ENCODE data around the gene NEK1.
A peak's percentile ranks its signal among the peaks of the same experiment; 100 is the strongest.
"Not testable (repeated sequence)": the region's sequence is repeated elsewhere in the genome, so short reads cannot be mapped to it uniquely, and the experiment has no call there.

NEK1 gene

GRCh38 chr4:169530048-169530447 lies 82.3 kb downstream of the NEK1 start:
- TF ChIP-seq POLR2AphosphoS5 (IDR thresholded peaks at IDR 0.05; ENCODE audit: low read depth, low read length) (no peak), POLR2A (IDR thresholded peaks at IDR 0.05; ENCODE audit: low read depth, low read length) (no peak), TAF1 (IDR thresholded peaks at IDR 0.05; ENCODE audit: borderline replicate concordance, low read depth, low read length) (no peak)
- no peak for DNase-seq (ENCODE audit: insufficient read length)
- no peak for FAIRE-seq

DNA sequence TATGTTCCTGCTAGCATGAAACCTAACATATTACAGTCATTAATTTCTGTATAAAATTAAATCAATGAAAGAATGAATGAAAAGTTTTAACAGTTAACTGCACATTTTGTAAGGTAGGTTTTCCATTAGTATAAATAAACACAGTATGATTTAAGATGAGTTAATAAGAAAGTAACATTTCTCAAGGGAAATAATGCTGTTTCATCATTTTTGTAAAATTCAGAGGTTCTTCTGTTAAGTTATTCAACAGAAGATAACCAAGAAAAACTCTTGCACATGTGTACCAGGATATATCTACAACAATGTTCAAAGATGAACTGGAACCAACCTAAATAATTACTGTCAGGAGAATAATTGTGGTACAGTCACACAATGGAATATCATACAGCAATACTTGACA lies 88.6 kb downstream of the NEK1 start:
- no peak for FAIRE-seq

DNA sequence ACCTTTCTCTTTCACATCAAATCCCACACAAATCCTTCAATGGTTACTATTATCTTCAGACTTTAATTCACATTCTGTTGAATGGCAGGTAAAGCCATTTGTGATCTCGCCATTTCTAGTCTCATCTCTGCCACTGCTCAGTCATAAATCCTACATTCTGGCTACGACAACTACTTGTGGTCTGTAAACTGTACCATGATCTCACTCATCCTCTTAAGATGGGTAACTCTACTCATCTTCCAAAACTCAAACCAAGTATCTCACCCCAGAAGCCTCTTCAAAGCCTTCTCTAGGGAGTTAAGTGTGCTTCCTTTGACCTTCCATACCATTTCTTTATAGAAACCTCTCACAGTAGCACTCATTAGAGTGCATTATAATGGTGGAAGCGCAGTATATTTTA lies 101.8 kb downstream of the NEK1 start:
- TF ChIP-seq POLR2AphosphoS5 (IDR thresholded peaks at IDR 0.05; ENCODE audit: low read depth, low read length): no peak
- no peak for TF ChIP-seq POLR2A (IDR thresholded peaks at IDR 0.05; ENCODE audit: low read depth, low read length)
- no peak for TF ChIP-seq TAF1 (IDR thresholded peaks at IDR 0.05; ENCODE audit: borderline replicate concordance, low read depth, low read length)
- DNase-seq (ENCODE audit: insufficient read length) (no peak), FAIRE-seq (peak; percentile 14)

More for the DNA sequence above, 88.6 kb downstream of the NEK1 start:
- TF ChIP-seq POLR2A (IDR thresholded peaks at IDR 0.05; ENCODE audit: low read depth, low read length) (no peak), POLR2AphosphoS5 (IDR thresholded peaks at IDR 0.05; ENCODE audit: low read depth, low read length) (no peak), TAF1 (IDR thresholded peaks at IDR 0.05; ENCODE audit: borderline replicate concordance, low read depth, low read length) (no peak)
- no peak for DNase-seq (ENCODE audit: insufficient read length)

GRCh38 chr4:169506903-169507302 lies 105.5 kb downstream of the NEK1 start:
- TF ChIP-seq POLR2AphosphoS5 (IDR thresholded peaks at IDR 0.05; ENCODE audit: low read depth, low read length) (no peak), TAF1 (IDR thresholded peaks at IDR 0.05; ENCODE audit: borderline replicate concordance, low read depth, low read length) (no peak), POLR2A (IDR thresholded peaks at IDR 0.05; ENCODE audit: low read depth, low read length) (no peak)
- DNase-seq (ENCODE audit: insufficient read length): no peak
- no peak for FAIRE-seq

DNA sequence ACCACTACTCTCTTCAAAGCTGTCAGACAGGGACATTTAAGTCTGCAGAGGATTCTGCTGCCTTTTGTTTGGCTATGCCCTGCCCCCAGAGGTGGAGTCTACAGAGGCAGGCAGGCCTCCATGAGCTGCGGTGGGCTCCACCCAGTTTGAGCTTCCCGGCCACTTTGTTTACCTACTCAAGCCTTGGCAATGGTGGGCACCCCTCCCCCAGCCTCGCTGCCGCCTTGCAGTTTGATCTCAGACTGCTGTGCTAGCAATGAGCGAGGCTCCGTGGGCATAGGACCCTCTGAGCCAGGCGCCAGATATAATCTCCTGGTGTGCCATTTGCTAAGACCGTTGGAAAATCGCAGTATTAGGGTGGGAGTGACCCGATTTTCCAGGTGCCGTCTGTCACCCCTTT lies 112.5 kb downstream of the NEK1 start:
- not testable (repeated sequence) for DNase-seq (ENCODE audit: insufficient read length); FAIRE-seq

DNA sequence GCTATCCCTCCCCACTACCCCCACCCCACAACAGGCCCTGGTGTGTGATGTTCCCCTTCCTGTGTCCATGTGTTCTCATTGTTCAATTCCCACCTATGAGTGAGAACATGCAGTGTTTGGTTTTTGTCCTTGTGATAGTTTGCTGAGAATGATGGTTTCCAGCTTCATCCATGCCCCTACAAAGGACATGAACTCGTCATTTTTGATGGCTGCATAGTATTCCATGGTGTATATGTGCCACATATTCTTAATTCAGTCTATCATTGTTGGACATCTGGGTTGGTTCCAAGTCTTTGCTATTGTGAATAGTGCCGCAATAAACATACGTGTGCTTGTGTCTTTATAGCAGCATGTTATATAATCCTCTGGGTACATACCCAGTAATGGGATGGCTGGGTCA lies 118.1 kb downstream of the NEK1 start:
- not testable (repeated sequence) for DNase-seq (ENCODE audit: insufficient read length); FAIRE-seq

GRCh38 chr4:169493164-169493524 lies 119.2 kb downstream of the NEK1 start:
- FAIRE-seq (no peak), DNase-seq (ENCODE audit: insufficient read length) (no peak)
- no peak for TF ChIP-seq POLR2AphosphoS5 (IDR thresholded peaks at IDR 0.05; ENCODE audit: low read depth, low read length)
- TF ChIP-seq POLR2A (IDR thresholded peaks at IDR 0.05; ENCODE audit: low read depth, low read length): no peak
- TF ChIP-seq TAF1 (IDR thresholded peaks at IDR 0.05; ENCODE audit: borderline replicate concordance, low read depth, low read length): no peak

DNA sequence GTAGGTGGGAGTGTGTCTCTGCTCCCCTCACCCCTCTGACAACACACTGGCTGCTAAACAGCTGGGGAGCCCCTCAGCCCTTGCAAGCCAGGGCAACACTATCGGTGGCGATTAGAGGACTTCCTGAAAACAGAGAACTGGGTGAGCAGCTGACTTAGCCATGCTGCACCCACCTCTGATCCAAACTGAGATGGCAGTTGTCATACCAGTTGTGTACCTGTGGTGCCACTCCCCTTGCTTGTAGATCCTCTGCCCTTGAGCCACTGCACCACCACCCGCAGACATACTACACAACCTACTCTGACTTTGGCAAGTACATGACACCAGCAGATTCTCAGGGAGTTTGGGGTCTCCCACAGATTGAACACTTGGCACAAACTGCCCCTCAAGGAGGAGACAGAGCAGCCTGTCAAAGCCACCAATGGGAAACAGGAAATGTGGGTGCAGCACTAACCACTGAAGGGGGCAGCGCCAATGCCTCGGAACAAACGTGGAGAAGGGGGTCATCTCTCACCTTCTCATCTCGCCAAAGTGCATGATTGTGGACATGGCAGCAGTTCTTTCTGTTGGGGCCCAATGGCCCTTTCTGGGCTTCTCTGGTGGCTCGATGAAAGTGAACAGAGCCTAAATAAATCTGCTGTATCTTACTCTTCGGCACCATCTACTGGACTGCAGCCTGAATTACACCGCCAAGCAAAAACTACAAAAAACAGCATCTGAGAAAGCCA lies 119.8 kb downstream of the NEK1 start:
- DNase-seq (ENCODE audit: insufficient read length) (peak; percentile 9), FAIRE-seq (no peak)
- TF ChIP-seq POLR2A (IDR thresholded peaks at IDR 0.05; ENCODE audit: low read depth, low read length) (no peak), POLR2AphosphoS5 (IDR thresholded peaks at IDR 0.05; ENCODE audit: low read depth, low read length) (no peak), TAF1 (IDR thresholded peaks at IDR 0.05; ENCODE audit: borderline replicate concordance, low read depth, low read length) (no peak)

DNA sequence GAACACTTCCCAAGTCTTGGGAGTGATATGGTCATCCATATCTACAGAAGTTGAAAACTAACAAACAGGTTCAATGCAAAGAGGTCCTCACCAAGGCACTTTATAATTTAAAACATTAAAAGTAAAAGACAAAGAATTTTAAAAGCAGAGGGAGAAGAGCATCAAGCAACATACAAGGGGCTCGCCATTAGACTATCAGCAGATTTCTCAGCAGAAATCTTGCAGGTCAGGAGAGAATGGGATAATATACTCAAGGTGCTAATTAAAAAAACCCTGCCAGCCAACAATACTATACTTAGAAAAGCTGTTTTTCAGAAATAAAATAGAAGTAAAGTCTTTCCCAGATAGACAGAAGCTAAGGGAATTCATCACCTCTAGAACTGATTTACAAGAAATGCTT lies 121.2 kb downstream of the NEK1 start:
- DNase-seq (ENCODE audit: insufficient read length) (no peak), FAIRE-seq (no peak)
- no peak for TF ChIP-seq TAF1 (IDR thresholded peaks at IDR 0.05; ENCODE audit: borderline replicate concordance, low read depth, low read length)
- TF ChIP-seq POLR2A (IDR thresholded peaks at IDR 0.05; ENCODE audit: low read depth, low read length): no peak
- TF ChIP-seq POLR2AphosphoS5 (IDR thresholded peaks at IDR 0.05; ENCODE audit: low read depth, low read length): no peak

- FAIRE-seq: no peak
- no peak for DNase-seq (ENCODE audit: insufficient read length)
- TF ChIP-seq POLR2A (IDR thresholded peaks at IDR 0.05; ENCODE audit: low read depth, low read length) (no peak), POLR2AphosphoS5 (IDR thresholded peaks at IDR 0.05; ENCODE audit: low read depth, low read length) (no peak), TAF1 (IDR thresholded peaks at IDR 0.05; ENCODE audit: borderline replicate concordance, low read depth, low read length) (no peak)
Measured at GRCh38 chr4:169489306-169489705, 123.1 kb downstream of the NEK1 start.

GRCh38 chr4:169485791-169486742 lies 126.3 kb downstream of the NEK1 start:
- DNase-seq (ENCODE audit: insufficient read length) (no peak), FAIRE-seq (peak; percentile 80)
- TF ChIP-seq POLR2AphosphoS5 (IDR thresholded peaks at IDR 0.05; ENCODE audit: low read depth, low read length): no peak
- no peak for TF ChIP-seq POLR2A (IDR thresholded peaks at IDR 0.05; ENCODE audit: low read depth, low read length)
- no peak for TF ChIP-seq TAF1 (IDR thresholded peaks at IDR 0.05; ENCODE audit: borderline replicate concordance, low read depth, low read length)

GRCh38 chr4:169485086-169485485 lies 127.3 kb downstream of the NEK1 start:
- no peak for FAIRE-seq
- no peak for DNase-seq (ENCODE audit: insufficient read length)

More at GRCh38 chr4:169485086-169485485, 127.3 kb downstream of the NEK1 start:
- TF ChIP-seq TAF1 (IDR thresholded peaks at IDR 0.05; ENCODE audit: borderline replicate concordance, low read depth, low read length) (no peak), POLR2AphosphoS5 (IDR thresholded peaks at IDR 0.05; ENCODE audit: low read depth, low read length) (no peak), POLR2A (IDR thresholded peaks at IDR 0.05; ENCODE audit: low read depth, low read length) (no peak)
